GM23248 (cell line): ENCODE results near the gene CTAGE1.

Experiments used
- EZH2 ChIP-seq: fragments of 200-600 bp; sonication (generic); IDR thresholded peaks from 2 replicates; pipeline ENCODE4 v1.6.1; 2018; ENCODE audit warnings: antibody characterized with exemption, mild to moderate bottlenecking; ENCODE audit not compliant: insufficient read depth, poor library complexity, severe bottlenecking
- EZH2phosphoT487 ChIP-seq: fragments of 200-600 bp; sonication (generic); IDR thresholded peaks from 2 replicates; pipeline ENCODE4 v1.6.1; 2018; ENCODE audit warnings: antibody characterized with exemption, moderate library complexity, mild to moderate bottlenecking, low read depth; ENCODE audit not compliant: insufficient read depth

GRCh38 chr18:22451796-22452195, 34.1 kb upstream of the CTAGE1 start:
- TF ChIP-seq EZH2 (no peak), EZH2phosphoT487 (no peak)
